HFFc6 (cell line): Measurements from ENCODE around the gene RIMS4. TPM values are rescaled to one million over a fixed set of nuclear protein-coding genes. Genes with fewer than 3 reads are reported as not detected.
A peak's percentile ranks its signal among the peaks of the same experiment; 100 is the strongest.

Experiments used
- DNase-seq: peaks from one replicate; pipeline ENCODE4 v3.0.0-alpha.2; 2018
- H3K27ac Mint-ChIP-seq: 2 replicates; pipeline ENCODE4 v1.8.0; 2020; ENCODE audit warnings: mild to moderate bottlenecking, mixed read lengths
- H3K27me3 Mint-ChIP-seq: 2 replicates; pipeline ENCODE4 v1.8.0; 2021; ENCODE audit warnings: mild to moderate bottlenecking, moderate library complexity, mixed read lengths; ENCODE audit not compliant: insufficient read depth
- H3K36me3 Mint-ChIP-seq: 2 replicates; pipeline ENCODE4 v1.8.0; 2021; ENCODE audit warnings: low read depth, mixed read lengths
- H3K4me1 Mint-ChIP-seq: 2 replicates; pipeline ENCODE4 v1.8.0; 2020; ENCODE audit warnings: low read depth, mixed read lengths
- H3K4me3 Mint-ChIP-seq: 2 replicates; pipeline ENCODE4 v1.8.0; 2020; ENCODE audit warnings: mild to moderate bottlenecking, moderate library complexity, mixed read lengths
- H3K9me3 Mint-ChIP-seq: 2 replicates; pipeline ENCODE4 v1.8.0; 2020; ENCODE audit warnings: mild to moderate bottlenecking, mixed read lengths
- CTCF ChIP-seq: fragments of 200-600 bp; sonication (generic); IDR thresholded peaks from 2 replicates; pipeline ENCODE4 v1.5.0; 2021; ENCODE audit warnings: antibody characterized with exemption, mild to moderate bottlenecking
- total RNA-seq, 6 experiments: library from RNA; stranded (reverse); fragmentation: NEBNext Ultra II Directional; extraction: Animal tissue kit (Norgen Biotek cat#: 25700); gene quantifications; 2 replicates in 1 of 6; 3 replicates in 5 of 6; pipeline ENCODE4 v1.2.3, GENCODE V29; 2021

The RIMS4 gene
- total RNA-seq, 6 experiments from 2014 or later, result not detected

GRCh38 chr20:44756011-44756688 is 54.2 kb downstream of the RIMS4 start:
- no peaks in the 10 kb centered on the region for H3K36me3 Mint-ChIP-seq
- peaks cover 5% of the 10 kb centered on the region; the same call in 1 of the 2 replicates for H3K4me1 Mint-ChIP-seq
- no peak overlapping the region for H3K27ac Mint-ChIP-seq
- no peak for TF ChIP-seq CTCF
- no peaks in the 10 kb centered on the region for H3K9me3 Mint-ChIP-seq
- no peak overlapping the region for H3K4me3 Mint-ChIP-seq
- no peak for DNase-seq
- peaks cover 33% of the 10 kb centered on the region for H3K27me3 Mint-ChIP-seq

GRCh38 chr20:44754554-44754953 is 55.8 kb downstream of the RIMS4 start:
- H3K36me3 Mint-ChIP-seq, result no peaks in the 10 kb centered on the region
- no peak overlapping the region for H3K4me3 Mint-ChIP-seq
- peaks cover 2% of the 10 kb centered on the region; the same call in 1 of the 2 replicates for H3K4me1 Mint-ChIP-seq
- H3K27ac Mint-ChIP-seq, result no peak overlapping the region
- H3K27me3 Mint-ChIP-seq, result peaks cover 33% of the 10 kb centered on the region
- DNase-seq, result no peak
- H3K9me3 Mint-ChIP-seq, result no peaks in the 10 kb centered on the region
- no peak for TF ChIP-seq CTCF

DNA sequence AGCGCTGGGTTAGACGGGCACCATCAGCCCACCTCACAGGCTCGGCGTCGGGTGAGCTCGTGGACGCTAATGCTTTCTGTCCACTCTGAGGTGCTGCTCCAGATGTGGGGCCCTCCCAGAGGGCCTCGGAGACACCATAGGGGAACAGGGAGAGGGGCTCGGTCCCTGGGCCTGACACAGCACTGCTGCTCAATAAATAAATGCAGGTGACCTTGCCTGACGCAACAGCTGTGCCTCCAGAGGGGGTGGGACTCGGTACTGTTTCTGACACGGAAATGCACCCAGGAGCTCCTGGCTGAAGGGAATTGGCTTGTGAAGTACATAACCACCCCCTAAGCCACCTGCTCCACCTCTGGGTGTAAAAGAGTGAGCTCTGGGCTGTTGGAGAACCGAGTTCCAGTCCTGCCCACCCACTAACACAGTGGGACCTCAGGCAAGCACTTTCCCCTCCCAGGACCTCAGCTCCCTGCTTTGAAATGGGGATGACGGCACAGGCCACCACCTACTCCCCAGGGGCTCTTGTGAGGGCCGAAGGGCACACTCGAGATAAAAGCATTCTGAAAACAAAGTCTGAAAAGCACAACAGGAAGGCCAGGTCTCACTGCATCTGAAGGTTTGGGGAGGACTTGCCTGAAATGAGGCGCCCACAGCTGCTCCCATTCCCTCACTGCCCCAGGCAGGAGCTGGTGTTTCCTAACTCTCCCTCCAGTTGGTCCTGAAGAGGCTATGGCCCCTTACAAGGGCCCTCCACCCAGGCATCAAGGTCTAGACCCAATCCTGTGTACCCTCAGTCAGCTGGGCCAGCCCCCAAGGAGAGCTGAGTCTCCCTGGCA is 58.0 kb downstream of the RIMS4 start:
- Mint-ChIP-seq H3K36me3 (no peaks in the 10 kb centered on the region), H3K4me3 (no peak overlapping the region), H3K27me3 (peaks cover 22% of the 10 kb centered on the region), H3K4me1 (peaks cover 3% of the 10 kb centered on the region; the same call in 1 of the 2 replicates), H3K9me3 (no peaks in the 10 kb centered on the region), H3K27ac (no peak overlapping the region)
- no peak for DNase-seq
- TF ChIP-seq CTCF, result no peak

DNA sequence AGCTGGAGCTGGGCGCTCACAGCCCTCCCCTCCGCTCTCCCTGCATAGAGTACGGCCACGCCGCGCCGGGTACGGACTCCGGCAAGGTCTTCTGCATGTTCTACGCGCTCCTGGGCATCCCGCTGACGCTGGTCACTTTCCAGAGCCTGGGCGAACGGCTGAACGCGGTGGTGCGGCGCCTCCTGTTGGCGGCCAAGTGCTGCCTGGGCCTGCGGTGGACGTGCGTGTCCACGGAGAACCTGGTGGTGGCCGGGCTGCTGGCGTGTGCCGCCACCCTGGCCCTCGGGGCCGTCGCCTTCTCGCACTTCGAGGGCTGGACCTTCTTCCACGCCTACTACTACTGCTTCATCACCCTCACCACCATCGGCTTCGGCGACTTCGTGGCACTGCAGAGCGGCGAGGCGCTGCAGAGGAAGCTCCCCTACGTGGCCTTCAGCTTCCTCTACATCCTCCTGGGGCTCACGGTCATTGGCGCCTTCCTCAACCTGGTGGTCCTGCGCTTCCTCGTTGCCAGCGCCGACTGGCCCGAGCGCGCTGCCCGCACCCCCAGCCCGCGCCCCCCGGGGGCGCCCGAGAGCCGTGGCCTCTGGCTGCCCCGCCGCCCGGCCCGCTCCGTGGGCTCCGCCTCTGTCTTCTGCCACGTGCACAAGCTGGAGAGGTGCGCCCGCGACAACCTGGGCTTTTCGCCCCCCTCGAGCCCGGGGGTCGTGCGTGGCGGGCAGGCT is 60.1 kb downstream of the RIMS4 start:
- Mint-ChIP-seq H3K9me3 (no peaks in the 10 kb centered on the region), H3K36me3 (no peaks in the 10 kb centered on the region), H3K4me1 (peaks cover 6% of the 10 kb centered on the region; the same call in 1 of the 2 replicates), H3K27me3 (peaks cover 21% of the 10 kb centered on the region), H3K27ac (no peak overlapping the region), H3K4me3 (no peak overlapping the region)
- DNase-seq, result no peak
- TF ChIP-seq CTCF, result peak; percentile 42

GRCh38 chr20:44748005-44748370 is 62.4 kb downstream of the RIMS4 start:
- no peak for DNase-seq
- H3K27ac Mint-ChIP-seq, result no peak overlapping the region

More at GRCh38 chr20:44748005-44748370, 62.4 kb downstream of the RIMS4 start:
- no peak for TF ChIP-seq CTCF
- Mint-ChIP-seq H3K4me1 (peaks cover 6% of the 10 kb centered on the region; the same call in 1 of the 2 replicates), H3K9me3 (no peaks in the 10 kb centered on the region), H3K4me3 (no peak overlapping the region), H3K36me3 (no peaks in the 10 kb centered on the region), H3K27me3 (peaks cover 15% of the 10 kb centered on the region)
